Activated naive CD4-positive, alpha-beta T cell treated with anti-CD3 and anti-CD28 coated beads, Interleukin-2, amount 50 U/mL, for 72 hours (primary cell): ENCODE data around the gene DNASE2. TPM values are rescaled to one million over a fixed set of nuclear protein-coding genes. Genes with fewer than 3 reads are reported as not detected.

Experiments
- ATAC-seq, 2 donors: fragments of 150-1000 bp; cut with Tn5 transposase; 2 replicates each; pipeline ENCODE4 v1.10.0; 2021; ENCODE audit warnings: mild to moderate bottlenecking in 2 of 2, moderate library complexity in 2 of 2
- DNase-seq, 2 donors: peaks; one replicate each; pipeline ENCODE4 v3.0.0; 2021 to 2022; ENCODE audit warnings: low spot score in 2 of 2
- H3K27ac Mint-ChIP-seq, 2 donors: one replicate each; pipeline ENCODE4 v1.8.0; 2022; ENCODE audit warnings: mild to moderate bottlenecking in 2 of 2, mixed read lengths in 2 of 2
- H3K36me3 Mint-ChIP-seq, 2 donors: one replicate each; pipeline ENCODE4 v1.8.0; 2022; ENCODE audit warnings: mixed read lengths in 2 of 2
- H3K9me3 Mint-ChIP-seq, 2 donors: one replicate each; pipeline ENCODE4 v1.8.0; 2022; ENCODE audit warnings: mixed read lengths in 2 of 2
- total RNA-seq, 2 donors: library from RNA; stranded (reverse); gene quantifications; one replicate each; pipeline ENCODE4 v1.2.3, GENCODE V29; 2022

Gene DNASE2
- total RNA-seq, 2 donors from 2014 or later = 26.0 to 31.6 TPM

DNA sequence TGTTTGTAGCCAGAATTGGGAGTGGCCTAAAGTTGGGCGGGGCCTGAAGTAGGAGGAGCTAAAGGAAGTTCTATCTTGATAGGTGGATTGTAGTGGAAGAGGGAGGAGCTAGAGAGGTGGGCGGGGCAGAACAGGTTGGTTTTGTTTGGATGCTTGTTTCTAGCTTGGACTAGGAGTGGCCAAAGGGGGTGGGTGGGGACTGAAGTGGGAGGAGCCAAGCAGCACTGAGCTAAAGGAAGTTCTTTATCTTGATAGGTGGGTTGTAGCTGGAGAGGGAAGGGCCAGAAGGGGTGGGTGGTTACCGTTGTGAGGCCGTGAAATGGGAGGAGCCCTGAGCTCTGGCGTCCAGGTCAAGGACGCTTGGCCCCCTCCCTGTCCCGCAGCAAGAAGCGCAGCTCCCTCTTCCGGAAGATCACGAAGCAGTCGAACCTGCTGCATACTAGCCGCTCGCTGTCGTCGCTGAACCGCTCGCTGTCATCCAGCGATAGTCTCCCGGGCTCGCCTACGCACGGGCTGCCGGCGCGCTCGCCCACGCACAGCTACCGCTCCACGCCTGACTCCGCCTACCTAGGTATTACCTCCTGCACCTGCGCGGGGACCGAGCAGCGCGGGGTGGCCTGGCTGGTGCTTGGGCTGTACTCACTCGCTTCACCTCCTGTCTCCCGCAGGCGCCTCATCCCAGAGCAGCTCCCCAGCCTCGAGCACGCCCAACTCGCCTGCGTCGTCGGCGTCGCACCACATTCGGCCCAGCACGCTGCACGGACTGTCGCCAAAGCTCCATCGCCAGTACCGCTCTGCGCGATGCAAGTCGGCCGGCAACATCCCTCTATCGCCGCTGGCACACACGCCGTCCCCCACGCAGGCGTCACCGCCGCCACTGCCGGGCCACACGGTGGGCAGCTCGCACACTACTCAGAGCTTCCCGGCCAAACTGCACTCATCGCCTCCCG, 8.0 kb downstream of the DNASE2 start:
- peaks cover 4% of the 10 kb centered on the region in 2 donors for H3K9me3 Mint-ChIP-seq
- DNase-seq (peak in 1 of 2 donors; percentile 60), ATAC-seq (peak; percentile 60 to 77)
- H3K27ac Mint-ChIP-seq = no peak overlapping the region
- peaks cover 12 to 27% of the 10 kb centered on the region in 2 donors for H3K36me3 Mint-ChIP-seq

DNA sequence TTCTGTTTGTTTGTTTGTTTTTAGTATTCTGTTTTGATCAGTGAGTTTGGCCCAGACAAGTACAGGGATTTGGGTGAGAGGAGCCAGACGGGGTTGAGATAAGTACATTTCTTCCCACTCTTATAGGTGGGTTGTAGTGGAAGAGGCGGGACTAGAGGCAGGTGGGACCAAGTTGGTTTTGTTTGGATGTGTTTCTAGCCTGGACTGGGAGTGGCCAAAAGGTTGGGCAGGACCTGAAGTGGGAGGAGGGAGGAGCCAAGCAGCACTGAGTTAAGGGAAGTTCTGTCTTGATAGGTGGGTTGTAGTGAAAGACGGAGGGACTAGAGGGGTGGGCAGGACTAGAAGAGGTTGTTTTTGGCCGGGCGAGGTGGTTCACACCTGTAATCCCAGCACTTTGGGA, 9.0 kb downstream of the DNASE2 start:
- ATAC-seq (no peak), DNase-seq (no peak)
- H3K9me3 Mint-ChIP-seq = peaks cover 4% of the 10 kb centered on the region in 2 donors
- H3K27ac Mint-ChIP-seq = no peak overlapping the region
- peaks cover 10 to 23% of the 10 kb centered on the region in 2 donors for H3K36me3 Mint-ChIP-seq

- ATAC-seq (no peak), DNase-seq (no peak)
- H3K27ac Mint-ChIP-seq = no peak overlapping the region
- peaks cover 4% of the 10 kb centered on the region in 2 donors for H3K9me3 Mint-ChIP-seq
- H3K36me3 Mint-ChIP-seq = peaks cover 10 to 23% of the 10 kb centered on the region in 2 donors
Measured at GRCh38 chr19:12871681-12872080, 9.6 kb downstream of the DNASE2 start.

DNA sequence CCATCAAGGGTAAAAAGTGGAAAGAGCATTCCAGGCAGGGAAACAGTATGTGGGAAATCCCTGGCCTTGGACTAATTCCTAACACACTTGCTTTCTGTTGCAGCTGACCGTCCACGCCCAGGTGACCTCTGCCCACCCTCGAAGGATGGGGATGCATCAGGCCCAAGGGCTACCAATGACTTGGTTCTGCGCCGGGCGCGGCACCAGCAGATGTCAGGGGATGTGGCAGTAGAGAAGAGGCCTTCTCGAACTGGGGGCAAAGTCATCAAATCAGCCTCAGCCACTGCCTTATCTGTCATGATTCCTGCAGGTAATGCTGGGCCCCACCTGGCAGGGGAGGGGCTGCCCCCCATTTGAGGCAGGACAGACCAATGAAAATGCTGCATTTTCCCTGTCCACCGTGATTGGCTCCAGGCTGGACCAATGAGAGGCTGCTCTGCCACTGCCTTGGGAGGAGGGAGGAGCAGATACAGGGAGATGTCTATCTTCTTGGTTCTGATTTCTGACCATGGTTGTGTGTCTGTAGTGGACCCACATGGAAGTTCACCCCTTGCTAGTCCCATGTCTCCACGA, 12.6 kb downstream of the DNASE2 start:
- Mint-ChIP-seq H3K36me3 (peaks cover 6 to 17% of the 10 kb centered on the region in 2 donors), H3K27ac (no peak overlapping the region), H3K9me3 (peaks cover 4% of the 10 kb centered on the region in 2 donors)
- ATAC-seq (no peak), DNase-seq (peak in 1 of 2 donors; percentile 27)

- Mint-ChIP-seq H3K9me3 (no peaks in the 10 kb centered on the region), H3K27ac (peak overlapping the region in 1 of 2 donors; percentile 80), H3K36me3 (peaks cover 0 to 5% of the 10 kb centered on the region in 2 donors)
- DNase-seq = peak; percentile 75 to 76
- peak; percentile 81 to 86 for ATAC-seq
Measured at GRCh38 chr19:12867120-12868099, 13.8 kb downstream of the DNASE2 start.

DNA sequence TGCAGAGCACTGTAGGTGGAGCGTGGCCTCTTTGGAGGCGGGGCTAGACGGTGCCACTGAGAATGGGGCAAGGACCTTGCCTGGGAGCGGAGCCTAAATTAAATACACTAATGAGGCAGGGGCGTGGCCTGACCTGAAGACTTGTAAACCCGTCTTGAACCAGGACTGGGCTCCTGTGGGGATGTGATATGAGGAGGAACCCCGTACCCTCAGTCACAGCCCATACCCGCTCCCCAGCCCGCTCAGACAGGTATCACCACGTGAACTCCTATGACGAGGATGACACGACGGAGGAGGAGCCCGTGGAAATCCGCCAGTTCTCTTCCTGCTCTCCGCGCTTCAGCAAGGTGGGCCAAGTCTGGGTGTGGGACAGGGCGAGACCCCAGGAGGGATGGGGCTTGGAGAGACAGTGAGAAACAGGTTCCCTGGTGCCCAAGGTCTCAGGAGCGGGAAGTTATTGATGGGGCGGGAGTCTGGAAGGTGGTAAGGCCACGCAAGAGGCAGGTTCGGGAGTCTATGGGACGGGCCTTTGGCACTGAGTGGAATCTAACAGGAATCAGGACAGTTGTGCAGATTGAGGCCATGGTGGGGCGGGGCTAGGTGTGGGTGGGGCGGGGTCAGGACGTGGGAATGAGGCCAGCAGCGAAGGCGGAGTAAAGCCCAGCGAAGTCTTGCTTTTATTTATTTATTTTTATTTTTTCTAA, 14.7 kb downstream of the DNASE2 start:
- peak overlapping the region; percentile 33 to 80 for H3K27ac Mint-ChIP-seq
- ATAC-seq (no peak), DNase-seq (no peak)
- H3K9me3 Mint-ChIP-seq = no peaks in the 10 kb centered on the region
- no peaks in the 10 kb centered on the region for H3K36me3 Mint-ChIP-seq

DNA sequence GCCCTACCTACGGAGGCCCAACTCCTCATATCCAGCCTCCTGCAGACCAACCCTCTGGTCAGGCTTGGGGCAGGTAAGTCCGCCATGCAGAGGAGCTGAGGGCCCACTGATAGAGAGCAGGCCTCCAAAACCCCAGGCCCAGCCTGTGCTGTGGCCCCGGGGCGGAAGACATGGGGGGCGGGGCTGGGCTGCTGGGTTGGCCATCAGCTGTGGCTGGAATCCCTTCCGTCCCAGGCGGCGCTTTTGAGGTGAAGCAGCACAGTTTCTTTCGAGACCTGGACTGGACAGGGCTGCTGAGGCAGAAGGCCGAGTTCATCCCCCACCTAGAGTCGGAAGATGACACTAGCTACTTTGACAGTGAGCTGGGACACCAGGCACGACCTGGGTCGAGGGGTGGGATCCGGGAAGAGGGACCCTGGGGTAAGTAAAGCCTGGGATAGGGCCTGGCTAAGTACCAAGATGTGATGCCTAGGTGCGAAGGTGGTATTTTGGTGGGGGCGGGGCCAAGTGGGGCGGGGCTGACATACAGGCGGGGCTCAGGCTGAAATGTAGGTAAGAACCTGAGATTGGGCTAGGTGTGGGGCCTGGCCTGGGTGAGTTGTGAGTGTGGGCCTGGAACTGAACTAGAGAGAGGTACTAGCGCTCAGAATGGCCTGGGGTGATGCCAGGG, 15.4 kb downstream of the DNASE2 start:
- DNase-seq (no peak), ATAC-seq (no peak)
- H3K27ac Mint-ChIP-seq = no peak overlapping the region
- H3K36me3 Mint-ChIP-seq = no peaks in the 10 kb centered on the region
- no peaks in the 10 kb centered on the region for H3K9me3 Mint-ChIP-seq

DNA sequence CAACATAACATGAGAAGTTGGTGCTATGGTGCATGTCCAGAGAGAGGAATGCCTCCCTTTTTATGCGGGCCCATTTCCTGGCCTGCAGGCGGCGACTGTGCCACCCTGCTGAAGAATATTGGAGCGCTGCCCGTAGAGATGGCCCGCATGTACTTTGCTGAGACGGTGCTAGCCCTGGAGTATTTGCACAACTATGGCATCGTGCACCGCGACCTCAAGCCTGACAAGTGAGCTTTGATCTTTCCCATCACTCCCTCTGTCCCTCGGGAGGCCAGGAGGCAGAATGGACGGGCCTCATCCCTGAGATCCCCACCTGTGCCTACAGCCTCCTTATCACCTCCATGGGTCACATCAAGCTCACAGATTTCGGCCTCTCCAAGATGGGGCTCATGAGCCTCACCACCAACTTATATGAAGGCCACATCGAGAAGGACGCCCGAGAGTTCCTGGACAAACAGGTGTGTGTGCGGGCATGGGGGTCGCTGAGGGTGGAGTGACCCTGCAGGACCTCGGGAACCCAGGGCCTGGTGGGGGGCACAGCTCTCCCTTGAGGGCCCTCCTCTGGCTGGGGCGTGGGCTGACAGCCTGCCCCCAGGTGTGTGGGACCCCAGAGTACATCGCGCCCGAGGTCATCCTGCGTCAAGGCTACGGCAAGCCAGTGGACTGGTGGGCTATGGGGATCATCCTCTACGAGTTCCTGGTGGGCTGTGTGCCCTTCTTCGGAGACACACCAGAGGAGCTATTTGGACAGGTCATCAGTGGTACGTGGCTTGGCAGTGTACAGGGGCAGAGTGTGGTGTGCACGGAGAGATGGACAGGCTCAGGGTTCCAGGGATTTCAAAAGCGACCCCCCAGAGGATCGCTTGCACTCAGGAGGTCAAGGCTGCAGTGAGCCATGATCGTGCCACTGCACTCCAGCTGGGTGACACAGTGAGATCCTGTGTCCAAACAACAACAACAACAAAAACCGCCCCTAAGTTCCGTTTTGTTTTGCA, 16.2 kb downstream of the DNASE2 start:
- no peak for ATAC-seq
- H3K9me3 Mint-ChIP-seq = no peaks in the 10 kb centered on the region

DNA sequence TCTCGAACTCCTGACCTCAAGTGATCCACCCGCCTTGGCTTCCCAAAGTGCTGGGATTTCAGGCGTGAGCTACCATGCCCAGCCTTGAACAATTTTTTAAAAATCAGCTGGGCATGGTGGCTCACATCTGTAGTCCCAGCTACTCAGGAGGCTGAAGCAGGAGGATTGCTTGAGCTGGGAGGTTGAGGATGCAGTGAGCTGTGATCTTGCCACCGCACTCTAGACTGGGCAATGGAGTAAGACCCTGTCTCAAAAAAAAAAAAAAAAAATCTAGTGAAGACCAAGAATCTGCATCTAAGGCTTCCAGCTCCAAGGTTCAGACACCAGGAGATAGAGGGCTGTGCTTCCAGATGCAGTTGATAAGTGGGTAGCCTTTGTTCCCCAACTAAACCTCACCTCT, 17.1 kb downstream of the DNASE2 start:
- Mint-ChIP-seq H3K27ac (no peak overlapping the region), H3K9me3 (no peaks in the 10 kb centered on the region), H3K36me3 (no peaks in the 10 kb centered on the region)
- ATAC-seq (no peak), DNase-seq (no peak)

More for the DNA sequence above, 16.2 kb downstream of the DNASE2 start:
- DNase-seq = no peak
- Mint-ChIP-seq H3K36me3 (no peaks in the 10 kb centered on the region), H3K27ac (no peak overlapping the region)

DNA sequence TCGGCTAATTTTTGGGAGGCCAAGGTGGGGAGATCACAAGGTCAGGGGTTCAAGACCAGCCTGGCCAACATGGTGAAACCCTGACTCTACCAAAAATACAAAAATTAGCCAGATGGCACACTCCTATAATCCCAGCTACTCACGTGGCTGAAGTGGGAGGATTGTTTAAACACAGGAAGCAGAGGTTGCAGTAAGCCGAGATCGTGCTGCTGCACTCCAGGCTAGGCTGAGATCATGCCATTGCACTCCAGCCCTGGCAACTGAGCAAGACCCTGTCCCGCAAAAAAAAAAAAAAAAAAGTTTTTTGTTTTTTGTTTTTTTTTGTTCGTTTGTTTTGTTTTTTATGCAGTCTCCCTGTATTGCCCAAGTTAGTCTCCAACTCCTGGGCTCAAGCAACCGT, 21.7 kb downstream of the DNASE2 start:
- H3K9me3 Mint-ChIP-seq = no peaks in the 10 kb centered on the region
- H3K36me3 Mint-ChIP-seq = no peaks in the 10 kb centered on the region
- no peak overlapping the region for H3K27ac Mint-ChIP-seq
- ATAC-seq (no peak), DNase-seq (no peak)

DNA sequence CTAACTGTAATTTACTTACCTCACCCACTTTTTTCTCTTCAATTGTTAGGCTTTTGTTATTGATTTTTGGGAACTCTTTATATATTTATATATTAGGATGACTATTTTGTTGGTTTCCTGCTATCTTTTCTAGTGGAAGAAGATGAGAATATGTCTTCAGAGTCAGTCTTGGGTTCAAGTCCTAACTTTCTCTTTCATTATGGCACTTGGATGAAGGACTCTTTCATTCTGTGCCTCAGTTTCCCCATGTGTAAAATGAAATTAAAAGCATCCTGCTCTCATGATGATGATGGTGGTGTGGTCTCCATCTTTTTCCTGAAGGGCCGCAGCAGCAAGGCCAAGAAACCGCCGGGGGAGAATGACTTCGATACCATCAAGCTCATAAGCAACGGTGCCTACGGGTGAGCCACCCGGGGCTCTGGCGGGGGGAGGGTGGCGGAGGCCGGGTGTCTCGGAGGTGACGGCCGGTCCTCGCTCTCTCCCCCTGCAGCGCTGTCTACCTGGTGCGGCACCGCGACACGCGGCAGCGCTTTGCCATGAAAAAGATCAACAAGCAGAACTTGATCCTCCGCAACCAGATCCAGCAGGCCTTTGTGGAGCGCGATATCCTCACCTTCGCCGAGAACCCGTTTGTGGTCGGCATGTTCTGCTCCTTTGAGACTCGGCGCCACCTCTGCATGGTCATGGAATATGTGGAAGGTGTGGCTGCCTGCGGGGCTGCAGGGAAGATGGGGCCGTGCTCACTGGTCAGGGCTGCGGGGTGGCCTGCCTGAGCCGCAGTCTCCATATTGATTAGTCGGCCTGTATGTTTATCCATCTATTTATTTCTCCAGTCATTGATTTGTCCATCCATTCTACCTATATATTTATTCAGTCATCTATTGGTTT, 23.0 kb downstream of the DNASE2 start:
- no peak for DNase-seq
- H3K9me3 Mint-ChIP-seq = no peaks in the 10 kb centered on the region
- no peaks in the 10 kb centered on the region for H3K36me3 Mint-ChIP-seq
- no peak overlapping the region for H3K27ac Mint-ChIP-seq
- ATAC-seq = no peak

DNA sequence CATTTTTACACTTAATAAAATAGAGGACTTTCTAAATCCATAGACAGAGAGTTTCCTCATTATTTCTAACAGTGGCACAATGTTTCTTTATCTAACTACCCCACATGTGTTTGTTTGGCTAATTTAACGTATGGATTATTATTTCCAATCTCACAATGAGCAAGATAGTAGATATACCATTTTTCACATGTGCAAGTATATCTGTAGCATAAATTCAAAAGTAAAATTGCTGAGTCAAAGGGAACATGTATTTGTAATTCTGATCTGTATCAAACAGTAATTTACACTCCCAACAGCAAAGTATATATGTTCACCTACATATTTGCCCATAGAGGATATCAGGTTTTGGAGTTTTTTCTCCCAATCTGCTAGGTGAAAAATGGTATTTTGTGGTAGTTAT, 24.6 kb downstream of the DNASE2 start:
- ATAC-seq (no peak), DNase-seq (no peak)
- no peak overlapping the region for H3K27ac Mint-ChIP-seq

GRCh38 chr19:12847159-12848139, 33.8 kb downstream of the DNASE2 start:
- DNase-seq (peak; percentile 88 to 100), ATAC-seq (peak; percentile 97 to 98)
- Mint-ChIP-seq H3K36me3 (no peaks in the 10 kb centered on the region), H3K27ac (peak overlapping the region in 1 of 2 donors; percentile 85), H3K9me3 (no peaks in the 10 kb centered on the region)

More for the DNA sequence above, 24.6 kb downstream of the DNASE2 start:
- Mint-ChIP-seq H3K36me3 (no peaks in the 10 kb centered on the region), H3K9me3 (no peaks in the 10 kb centered on the region)
